HG03571 (cell line): ENCODE measurements around the gene MYOZ3.
A peak's percentile ranks its signal among the peaks of the same experiment; 100 is the strongest.

ENCODE experiments used
- ATAC-seq: cut with Tn5 transposase; IDR thresholded peaks from one replicate; pipeline ENCODE4 v1.9.1; 2021; ENCODE audit not compliant: unreplicated experiment

Gene MYOZ3

DNA sequence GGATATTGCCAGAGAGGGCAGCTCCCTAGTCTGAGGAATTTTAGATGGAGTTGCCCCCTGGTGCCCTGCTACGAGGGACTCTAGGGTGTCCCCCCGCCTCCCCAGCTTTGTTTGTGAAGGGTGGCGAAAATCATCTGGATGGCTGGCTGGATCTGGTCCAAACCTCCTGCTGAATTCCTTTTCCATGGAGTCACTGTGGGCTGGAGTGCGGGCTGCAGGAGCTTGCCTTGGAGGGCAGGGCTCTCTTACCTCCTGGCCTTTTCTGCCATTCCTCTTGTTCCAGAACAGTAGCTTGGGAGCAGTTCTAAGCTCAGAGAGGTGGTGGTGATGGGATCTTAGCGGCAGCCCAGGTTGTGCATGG is 18.5 kb upstream of the MYOZ3 start:
- ATAC-seq = no peak

DNA sequence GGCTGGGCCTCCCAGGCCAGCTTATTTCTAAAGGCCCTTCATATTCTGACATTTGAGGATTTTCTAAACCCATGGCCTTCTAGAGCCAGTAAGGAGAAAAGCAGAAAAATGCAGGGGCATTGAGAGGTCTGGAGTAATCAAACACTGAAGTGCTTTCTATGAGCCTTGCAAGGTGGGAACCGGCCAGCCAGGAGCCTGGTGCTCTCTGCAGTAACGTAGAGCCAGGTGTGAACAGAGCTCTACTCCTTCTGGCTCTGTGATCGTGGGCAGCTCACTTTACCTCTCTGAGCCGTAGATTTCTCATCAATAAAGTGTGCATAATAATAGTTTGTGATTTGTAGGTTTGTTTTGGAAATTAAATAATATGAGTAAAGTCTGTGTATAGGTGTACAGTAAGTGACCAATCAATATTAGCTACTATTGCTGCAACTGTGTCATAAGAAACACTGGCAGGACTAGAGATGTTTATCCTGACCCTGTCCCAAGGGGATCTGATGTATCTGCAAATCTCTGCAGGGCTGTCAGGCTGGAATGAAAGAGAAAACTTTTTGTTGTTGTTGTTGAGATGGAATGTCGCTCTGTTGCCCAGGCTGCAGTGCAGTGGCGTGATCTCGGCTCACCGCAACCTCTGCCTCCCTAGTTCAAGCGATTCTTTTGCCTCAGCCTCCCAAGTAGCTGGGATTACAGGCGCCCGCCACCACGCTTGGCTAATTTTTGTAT is 17.9 kb upstream of the MYOZ3 start:
- ATAC-seq = no peak

GRCh38 chr5:150644058-150644457 is 17.0 kb upstream of the MYOZ3 start:
- no peak for ATAC-seq

DNA sequence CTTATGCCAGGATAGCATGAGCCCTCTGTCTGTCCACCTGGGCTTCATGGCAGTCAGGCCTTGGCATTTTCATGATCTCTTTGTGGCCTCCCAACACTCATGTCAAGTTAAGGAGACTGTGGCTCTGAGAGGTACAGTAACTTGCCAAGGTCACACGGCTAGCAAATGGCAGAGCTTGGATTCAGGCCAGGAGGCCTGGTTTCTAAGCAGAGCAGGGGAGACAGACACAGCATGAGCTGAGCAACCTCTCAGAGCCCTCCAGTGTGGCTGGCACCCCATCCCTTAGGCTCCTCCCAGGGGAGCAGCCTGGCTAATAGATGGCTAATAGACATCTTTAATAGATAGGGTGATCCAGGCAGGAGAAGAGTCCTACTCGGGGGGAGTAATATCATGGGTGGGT is 16.5 kb upstream of the MYOZ3 start:
- ATAC-seq = no peak

GRCh38 chr5:150645070-150645700 is 15.9 kb upstream of the MYOZ3 start:
- no peak for ATAC-seq

DNA sequence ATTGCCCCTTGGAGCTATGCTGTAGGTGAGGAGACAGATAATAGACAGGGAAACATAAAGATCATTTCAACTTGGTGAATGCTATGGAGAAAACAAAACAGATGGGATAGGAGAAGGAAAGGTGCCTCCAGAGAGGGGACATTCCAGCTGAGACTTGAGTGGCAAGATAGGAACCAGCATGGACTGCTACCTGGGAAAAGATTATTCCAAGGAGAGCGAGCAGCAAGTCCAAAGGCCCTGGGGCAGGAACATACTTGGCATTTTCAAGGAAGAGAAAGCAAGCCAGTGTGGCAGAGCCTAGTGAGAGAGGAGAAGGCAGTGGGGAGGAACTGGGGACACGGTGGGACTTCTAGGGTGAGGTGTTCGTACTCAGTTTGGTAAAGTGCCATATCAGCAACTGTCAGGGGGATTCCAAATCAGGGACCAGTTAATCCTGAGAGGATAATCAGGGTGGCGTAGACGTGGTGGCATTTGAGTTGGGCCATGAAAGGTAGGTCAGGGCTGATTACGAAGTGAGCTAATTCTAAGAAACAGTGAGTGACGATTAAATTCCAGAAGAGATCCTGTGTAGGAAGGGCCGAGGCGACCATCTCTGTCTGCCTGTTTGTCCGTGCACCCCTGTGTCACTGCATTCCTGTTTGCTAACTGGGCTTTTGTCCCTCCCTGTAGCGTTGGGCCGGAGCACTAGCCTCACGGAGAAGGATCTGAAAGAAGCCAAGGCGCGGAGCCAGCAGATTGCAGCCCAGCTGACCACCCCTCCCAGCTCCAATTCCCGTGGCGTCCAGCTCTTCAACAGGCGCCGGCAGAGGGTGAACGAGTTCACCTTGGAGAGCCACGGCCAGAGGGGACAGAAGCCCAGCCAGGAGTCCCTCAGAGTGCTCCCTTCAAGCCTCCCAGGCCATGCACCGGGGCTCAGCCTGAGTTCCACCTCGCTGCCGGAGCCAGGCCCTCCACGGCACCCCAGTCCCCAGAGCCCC is 13.5 kb upstream of the MYOZ3 start:
- ATAC-seq = no peak

- ATAC-seq = no peak
These were observed 12.6 kb upstream of the MYOZ3 start for GRCh38 chr5:150648294-150649107.

- ATAC-seq = no peak
These were observed 11.7 kb upstream of the MYOZ3 start for GRCh38 chr5:150649108-150650020.

- ATAC-seq = no peak
These were observed 10.7 kb upstream of the MYOZ3 start for GRCh38 chr5:150650021-150651006.

GRCh38 chr5:150651382-150651781 is 9.7 kb upstream of the MYOZ3 start:
- no peak for ATAC-seq

- no peak for ATAC-seq
These were observed 9.0 kb upstream of the MYOZ3 start for GRCh38 chr5:150651924-150652671.

- ATAC-seq = no peak
These were observed 7.8 kb upstream of the MYOZ3 start for GRCh38 chr5:150653145-150653761.

GRCh38 chr5:150653762-150654556 is 7.1 kb upstream of the MYOZ3 start:
- no peak for ATAC-seq

DNA sequence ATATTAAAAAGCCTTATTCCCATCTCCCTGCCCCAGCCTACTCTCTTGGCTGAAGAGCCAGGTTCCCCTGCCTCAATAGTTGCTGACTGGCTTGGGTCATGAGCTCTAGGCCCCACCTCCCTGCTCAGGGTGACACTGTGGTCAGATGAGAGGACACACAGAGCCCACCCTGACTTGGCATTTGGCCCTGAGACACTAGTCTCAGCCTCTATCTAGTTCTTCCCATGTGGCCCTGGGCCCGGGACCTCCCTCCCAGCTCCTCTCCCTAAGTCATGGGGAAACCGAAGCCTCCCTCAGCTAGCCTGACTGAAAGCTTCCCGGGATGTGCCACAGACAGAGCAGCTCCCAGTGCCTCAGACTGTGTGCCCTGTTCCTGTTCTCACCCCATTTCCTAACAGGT is 5.8 kb upstream of the MYOZ3 start:
- ATAC-seq = no peak

DNA sequence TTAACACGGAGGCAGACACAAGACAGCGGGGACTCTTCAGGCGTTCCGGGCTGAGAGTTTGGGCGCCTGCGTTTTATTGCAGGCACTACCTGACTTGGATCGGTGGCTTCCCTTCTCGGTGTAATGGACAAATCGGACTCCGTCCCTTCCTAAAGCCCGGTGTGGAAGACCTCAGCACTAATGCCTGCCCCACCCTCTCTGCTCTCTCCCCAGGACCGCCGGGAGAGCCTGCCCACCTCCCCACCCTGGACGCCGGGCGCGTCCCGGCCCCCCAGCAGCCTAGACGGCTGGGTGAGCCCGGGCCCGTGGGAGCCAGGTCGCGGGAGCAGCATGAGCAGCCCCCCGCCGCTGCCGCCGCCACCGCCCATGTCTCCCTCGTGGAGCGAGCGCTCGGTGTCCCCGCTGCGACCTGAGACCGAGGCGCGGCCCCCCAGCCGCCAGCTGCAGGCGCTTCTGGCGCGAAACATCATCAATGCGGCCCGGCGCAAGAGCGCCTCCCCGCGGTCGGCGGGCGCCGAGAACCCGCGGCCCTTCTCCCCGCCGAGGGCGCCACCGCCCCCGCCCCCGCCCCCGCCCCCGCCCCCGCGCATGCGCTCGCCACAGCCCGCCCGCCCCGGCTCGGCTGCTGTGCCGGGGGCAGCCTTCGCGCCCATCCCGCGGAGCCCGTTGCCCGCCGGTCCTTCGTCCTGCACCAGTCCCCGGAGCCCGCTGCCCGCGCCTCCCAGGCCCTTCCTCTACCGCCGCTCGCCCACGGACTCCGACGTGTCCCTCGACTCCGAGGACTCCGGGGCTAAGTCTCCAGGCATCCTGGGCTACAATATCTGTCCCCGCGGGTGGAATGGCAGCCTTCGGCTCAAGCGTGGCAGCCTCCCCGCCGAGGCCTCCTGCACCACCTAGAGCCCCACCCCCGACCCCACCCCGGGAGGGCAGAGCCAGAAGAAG is 4.6 kb upstream of the MYOZ3 start:
- ATAC-seq = peak; percentile 67

DNA sequence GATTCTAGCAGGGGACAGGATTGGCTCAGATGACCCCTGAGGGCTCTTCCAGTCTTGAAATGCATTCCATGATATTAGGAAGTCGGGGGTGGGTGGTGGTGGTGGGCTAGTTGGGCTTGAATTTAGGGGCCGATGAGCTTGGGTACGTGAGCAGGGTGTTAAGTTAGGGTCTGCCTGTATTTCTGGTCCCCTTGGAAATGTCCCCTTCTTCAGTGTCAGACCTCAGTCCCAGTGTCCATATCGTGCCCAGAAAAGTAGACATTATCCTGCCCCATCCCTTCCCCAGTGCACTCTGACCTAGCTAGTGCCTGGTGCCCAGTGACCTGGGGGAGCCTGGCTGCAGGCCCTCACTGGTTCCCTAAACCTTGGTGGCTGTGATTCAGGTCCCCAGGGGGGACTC is 2.9 kb upstream of the MYOZ3 start:
- ATAC-seq = no peak
